Right lobe of liver (tissue), 4 donors: ENCODE measurements around the gene ATG10.

ENCODE experiments used
- CTCF ChIP-seq, 4 donors: fragments of 200-600 bp in 3 of 4; fragments of 450-650 bp in 1 of 4; IDR thresholded peaks; one replicate each; pipeline versions ENCODE4 v1.5.1 to v1.8.0; 2016 to 2022; ENCODE audit warnings: antibody characterized with exemption in 4 of 4, mild to moderate bottlenecking in 2 of 4
- POLR2A ChIP-seq: fragments of 450-650 bp; IDR thresholded peaks from one replicate; pipeline ENCODE4 v1.6.1; 2017; ENCODE audit warnings: antibody characterized with exemption, mild to moderate bottlenecking
- donor health status: DM: no; HTN: no; CAD: no.
- donor health status: DM: no; HTN: no; CAD: no.
- donor health status: DM: no; HTN: yes; CAD: no.

- TF ChIP-seq CTCF (IDR thresholded peaks at IDR 0.05) (no peak), POLR2A (no peak)
Measured at GRCh38 chr5:82022499-82022898, 50.7 kb downstream of the ATG10 start.
